Duodenal mucosa (tissue), 2 donors: ENCODE results near the gene VWA3B.

ENCODE experiments used
- H3K27ac ChIP-seq: one replicate; pipeline ENCODE4 v1.7.0; 2013; ENCODE audit warnings: low read depth, low read length
- H3K27me3 ChIP-seq, 2 donors: one replicate each; pipeline ENCODE4 v1.7.0; 2013; ENCODE audit warnings: low read length in 2 of 2, control low read depth in 1 of 2; ENCODE audit not compliant: insufficient read depth in 2 of 2, control insufficient read depth in 1 of 2
- H3K36me3 ChIP-seq, 2 donors: one replicate each; pipeline ENCODE4 v1.7.0; 2013; ENCODE audit warnings: low read length in 2 of 2, control low read depth in 1 of 2; ENCODE audit not compliant: insufficient read depth in 2 of 2, control insufficient read depth in 1 of 2
- H3K4me1 ChIP-seq, 2 donors: one replicate each; pipeline ENCODE4 v1.7.0; 2013; ENCODE audit warnings: low read length in 2 of 2, control low read depth in 1 of 2; ENCODE audit not compliant: insufficient read depth in 2 of 2, control insufficient read depth in 1 of 2
- H3K4me3 ChIP-seq, 2 donors: one replicate each; pipeline ENCODE4 v1.7.0; 2013; ENCODE audit warnings: low read length in 2 of 2, low read depth in 1 of 2
- H3K9ac ChIP-seq, 2 donors: one replicate each; pipeline ENCODE4 v1.7.0; 2013; ENCODE audit warnings: low read length in 2 of 2, low read depth in 1 of 2
- H3K9me3 ChIP-seq, 2 donors: one replicate each; pipeline ENCODE4 v1.7.0; 2013; ENCODE audit warnings: low read length in 2 of 2, control low read depth in 1 of 2; ENCODE audit not compliant: control insufficient read depth in 1 of 2

VWA3B gene

GRCh38 chr2:98282109-98282508 is 195.1 kb downstream of the VWA3B start:
- H3K4me1 ChIP-seq, result peaks cover 20 to 33% of the 10 kb centered on the region in 2 donors
- no peak overlapping the region for H3K9ac ChIP-seq
- H3K9me3 ChIP-seq, result no peaks in the 10 kb centered on the region
- H3K4me3 ChIP-seq, result no peak overlapping the region
- H3K27ac ChIP-seq, result no peak overlapping the region
- H3K36me3 ChIP-seq, result no peaks in the 10 kb centered on the region
- no peaks in the 10 kb centered on the region for H3K27me3 ChIP-seq

- H3K27me3 ChIP-seq, result peaks cover 0 to 3% of the 10 kb centered on the region in 2 donors
- H3K4me1 ChIP-seq, result no peaks in the 10 kb centered on the region
- no peak overlapping the region for H3K27ac ChIP-seq
- no peak overlapping the region for H3K9ac ChIP-seq
- no peak overlapping the region for H3K4me3 ChIP-seq
- H3K9me3 ChIP-seq, result peaks cover 0 to 6% of the 10 kb centered on the region in 2 donors
- H3K36me3 ChIP-seq, result no peaks in the 10 kb centered on the region
Measured at GRCh38 chr2:98293030-98293429, 206.1 kb downstream of the VWA3B start.

GRCh38 chr2:98293931-98294687 is 207.1 kb downstream of the VWA3B start:
- H3K27me3 ChIP-seq, result no peaks in the 10 kb centered on the region
- H3K36me3 ChIP-seq, result no peaks in the 10 kb centered on the region
- peaks cover 8% of the 10 kb centered on the region in 2 donors for H3K4me1 ChIP-seq
- no peak overlapping the region for H3K27ac ChIP-seq
- no peak overlapping the region for H3K4me3 ChIP-seq
- peaks cover 0 to 6% of the 10 kb centered on the region in 2 donors for H3K9me3 ChIP-seq
- H3K9ac ChIP-seq, result no peak overlapping the region

GRCh38 chr2:98294711-98295110 is 207.7 kb downstream of the VWA3B start:
- no peaks in the 10 kb centered on the region for H3K36me3 ChIP-seq
- peaks cover 0 to 6% of the 10 kb centered on the region in 2 donors for H3K9me3 ChIP-seq
- peaks cover 14% of the 10 kb centered on the region in 2 donors for H3K4me1 ChIP-seq
- H3K4me3 ChIP-seq, result no peak overlapping the region
- no peak overlapping the region for H3K27ac ChIP-seq
- H3K27me3 ChIP-seq, result no peaks in the 10 kb centered on the region
- H3K9ac ChIP-seq, result no peak overlapping the region

GRCh38 chr2:98295275-98295674 is 208.3 kb downstream of the VWA3B start:
- Histone ChIP-seq H3K27ac (no peak overlapping the region), H3K4me1 (peaks cover 14 to 15% of the 10 kb centered on the region in 2 donors), H3K4me3 (no peak overlapping the region)

GRCh38 chr2:98295721-98296414 is 208.9 kb downstream of the VWA3B start:
- H3K36me3 ChIP-seq, result no peaks in the 10 kb centered on the region
- no peak overlapping the region for H3K4me3 ChIP-seq
- H3K27me3 ChIP-seq, result no peaks in the 10 kb centered on the region
- peaks cover 14 to 15% of the 10 kb centered on the region in 2 donors for H3K4me1 ChIP-seq
- no peaks in the 10 kb centered on the region for H3K9me3 ChIP-seq
- H3K9ac ChIP-seq, result no peak overlapping the region
- H3K27ac ChIP-seq, result no peak overlapping the region

More at GRCh38 chr2:98295275-98295674, 208.3 kb downstream of the VWA3B start:
- Histone ChIP-seq H3K9ac (no peak overlapping the region), H3K9me3 (no peaks in the 10 kb centered on the region), H3K36me3 (no peaks in the 10 kb centered on the region), H3K27me3 (no peaks in the 10 kb centered on the region)

- H3K4me3 ChIP-seq, result no peak overlapping the region
- no peaks in the 10 kb centered on the region for H3K9me3 ChIP-seq
- H3K36me3 ChIP-seq, result no peaks in the 10 kb centered on the region
- no peaks in the 10 kb centered on the region for H3K27me3 ChIP-seq
- H3K9ac ChIP-seq, result no peak overlapping the region
- H3K4me1 ChIP-seq, result peaks cover 14 to 15% of the 10 kb centered on the region in 2 donors
- no peak overlapping the region for H3K27ac ChIP-seq
Measured at GRCh38 chr2:98296440-98296839, 209.5 kb downstream of the VWA3B start.

- Histone ChIP-seq H3K4me3 (no peak overlapping the region), H3K27me3 (no peaks in the 10 kb centered on the region), H3K36me3 (no peaks in the 10 kb centered on the region), H3K9me3 (no peaks in the 10 kb centered on the region), H3K9ac (no peak overlapping the region), H3K4me1 (peaks cover 14 to 15% of the 10 kb centered on the region in 2 donors), H3K27ac (no peak overlapping the region)
Measured at GRCh38 chr2:98297817-98298682, 211.1 kb downstream of the VWA3B start.

GRCh38 chr2:98298683-98299164 is 211.8 kb downstream of the VWA3B start:
- Histone ChIP-seq H3K27ac (no peak overlapping the region), H3K4me1 (peaks cover 14 to 15% of the 10 kb centered on the region in 2 donors), H3K27me3 (no peaks in the 10 kb centered on the region), H3K36me3 (no peaks in the 10 kb centered on the region), H3K4me3 (no peak overlapping the region), H3K9ac (no peak overlapping the region), H3K9me3 (no peaks in the 10 kb centered on the region)
